GM12874 (cell line): ENCODE measurements around the gene CXorf51B.
"Not testable (repeated sequence)": the region's sequence is repeated elsewhere in the genome, so short reads cannot be mapped to it uniquely, and the experiment has no call there.

Experiments
- TF ChIP-seq, protein P1 (sequence below): IDR thresholded peaks from 2 replicates; pipeline ENCODE4 v1.5.1; 2011; ENCODE audit warnings: low read depth, mild to moderate bottlenecking, control low read depth, low read length, moderate library complexity; ENCODE audit not compliant: insufficient read depth

The CXorf51B gene

DNA sequence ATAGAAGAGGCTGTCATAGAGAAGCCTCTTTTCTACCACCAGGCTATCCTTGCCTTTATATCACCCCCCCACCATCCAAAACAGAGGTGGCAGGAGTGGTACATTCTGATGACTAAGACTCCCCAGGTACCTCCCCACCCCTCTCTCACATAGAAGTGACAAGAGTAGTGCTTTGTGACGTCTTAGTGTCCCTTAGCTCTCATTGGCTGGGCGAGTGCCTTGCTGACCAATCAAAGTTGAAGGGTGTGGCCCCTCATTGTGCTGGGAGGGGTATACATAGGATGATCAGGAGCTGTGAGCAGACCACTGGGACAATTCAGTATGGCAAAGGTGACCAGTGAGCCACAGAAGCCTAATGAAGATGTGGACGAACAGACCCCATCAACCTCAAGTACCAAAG is at the start of gene CXorf51B:
Gene CXorf51B, plus strand, starts transcription at position 301 of the 400 bp plus-strand sequence. Its CDS starts 21 bp downstream, at position 322.
- TF ChIP-seq, protein P1, sequence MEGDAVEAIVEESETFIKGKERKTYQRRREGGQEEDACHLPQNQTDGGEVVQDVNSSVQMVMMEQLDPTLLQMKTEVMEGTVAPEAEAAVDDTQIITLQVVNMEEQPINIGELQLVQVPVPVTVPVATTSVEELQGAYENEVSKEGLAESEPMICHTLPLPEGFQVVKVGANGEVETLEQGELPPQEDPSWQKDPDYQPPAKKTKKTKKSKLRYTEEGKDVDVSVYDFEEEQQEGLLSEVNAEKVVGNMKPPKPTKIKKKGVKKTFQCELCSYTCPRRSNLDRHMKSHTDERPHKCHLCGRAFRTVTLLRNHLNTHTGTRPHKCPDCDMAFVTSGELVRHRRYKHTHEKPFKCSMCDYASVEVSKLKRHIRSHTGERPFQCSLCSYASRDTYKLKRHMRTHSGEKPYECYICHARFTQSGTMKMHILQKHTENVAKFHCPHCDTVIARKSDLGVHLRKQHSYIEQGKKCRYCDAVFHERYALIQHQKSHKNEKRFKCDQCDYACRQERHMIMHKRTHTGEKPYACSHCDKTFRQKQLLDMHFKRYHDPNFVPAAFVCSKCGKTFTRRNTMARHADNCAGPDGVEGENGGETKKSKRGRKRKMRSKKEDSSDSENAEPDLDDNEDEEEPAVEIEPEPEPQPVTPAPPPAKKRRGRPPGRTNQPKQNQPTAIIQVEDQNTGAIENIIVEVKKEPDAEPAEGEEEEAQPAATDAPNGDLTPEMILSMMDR = not testable (repeated sequence)

DNA sequence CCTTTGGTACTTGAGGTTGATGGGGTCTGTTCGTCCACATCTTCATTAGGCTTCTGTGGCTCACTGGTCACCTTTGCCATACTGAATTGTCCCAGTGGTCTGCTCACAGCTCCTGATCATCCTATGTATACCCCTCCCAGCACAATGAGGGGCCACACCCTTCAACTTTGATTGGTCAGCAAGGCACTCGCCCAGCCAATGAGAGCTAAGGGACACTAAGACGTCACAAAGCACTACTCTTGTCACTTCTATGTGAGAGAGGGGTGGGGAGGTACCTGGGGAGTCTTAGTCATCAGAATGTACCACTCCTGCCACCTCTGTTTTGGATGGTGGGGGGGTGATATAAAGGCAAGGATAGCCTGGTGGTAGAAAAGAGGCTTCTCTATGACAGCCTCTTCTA is 5.1 kb downstream of the CXorf51B start, which contains the start of gene CXorf51A:
Gene CXorf51A, minus strand, starts transcription at position 101 of the 400 bp plus-strand sequence. Its CDS starts 21 bp downstream, at position 80.
- TF ChIP-seq, protein P1 = not testable (repeated sequence)

DNA sequence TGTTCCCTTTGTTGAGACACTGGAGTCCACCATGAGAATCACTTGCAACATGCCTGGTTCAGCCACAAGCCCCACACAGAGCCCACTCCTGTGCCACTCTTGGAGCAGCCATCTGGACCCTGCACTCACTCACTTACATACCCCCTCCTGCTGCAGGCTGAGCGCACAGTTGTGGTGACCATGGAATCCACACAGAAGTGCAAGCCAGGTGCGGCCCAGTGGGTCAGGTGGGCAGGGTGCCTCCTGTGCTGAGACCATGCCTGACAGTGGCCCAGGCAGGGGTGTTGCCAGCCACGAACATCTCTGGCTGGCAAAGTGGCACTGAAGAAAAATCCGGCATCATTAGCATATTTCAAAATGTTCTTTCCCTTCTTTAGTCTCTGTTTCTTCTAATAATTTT is 22.4 kb downstream of the CXorf51B start:
- TF ChIP-seq, protein P1 = no peak

DNA sequence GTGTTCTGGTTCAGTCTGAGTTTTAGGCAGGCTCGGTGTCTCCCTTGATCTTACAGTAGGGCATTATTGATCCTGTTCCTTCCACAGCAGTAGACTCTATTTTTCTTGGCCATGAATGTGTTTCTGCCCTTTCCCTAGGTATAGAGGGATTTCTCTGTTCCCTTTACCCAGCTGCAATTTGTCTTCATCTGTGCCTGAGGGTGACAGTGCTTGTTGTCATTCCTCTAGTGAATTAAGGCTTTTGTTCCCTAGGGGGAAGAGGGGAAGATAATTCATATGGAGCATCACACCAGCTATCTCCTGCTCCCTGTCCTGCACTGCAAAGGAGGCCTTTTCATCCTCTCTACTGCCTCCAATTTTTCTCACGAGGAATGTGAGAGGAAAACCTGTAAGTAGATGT is 44.7 kb downstream of the CXorf51B start:
- TF ChIP-seq, protein P1 = no peak
